ENCODE results near the gene ARG2.

DNA sequence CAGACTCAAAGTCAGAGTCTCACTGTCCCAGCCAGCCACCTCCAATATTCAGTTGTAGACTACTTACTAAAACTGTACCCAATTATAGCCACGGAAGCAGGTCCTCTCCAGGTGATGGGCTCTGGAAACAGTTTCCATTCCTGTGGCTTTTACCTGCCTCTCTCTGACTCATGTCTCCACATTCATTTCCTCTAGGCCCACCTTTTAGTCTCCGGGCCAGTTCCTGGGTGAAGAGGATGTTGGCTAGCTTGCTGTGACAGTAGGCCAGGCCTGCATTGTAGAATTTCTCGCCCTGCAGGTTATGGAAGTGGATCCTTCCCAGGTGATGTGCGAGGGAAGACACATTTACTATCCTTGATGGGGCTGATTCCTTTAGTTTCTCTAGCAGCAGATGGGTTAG is 70.3 kb downstream of the ARG2 start:
- no peak for TF ChIP-seq EZH2 (IDR thresholded peaks at IDR 0.05; ENCODE audit: borderline replicate concordance, insufficient read depth, low read depth, low read length, poor library complexity, severe bottlenecking)
- TF ChIP-seq, protein P1, sequence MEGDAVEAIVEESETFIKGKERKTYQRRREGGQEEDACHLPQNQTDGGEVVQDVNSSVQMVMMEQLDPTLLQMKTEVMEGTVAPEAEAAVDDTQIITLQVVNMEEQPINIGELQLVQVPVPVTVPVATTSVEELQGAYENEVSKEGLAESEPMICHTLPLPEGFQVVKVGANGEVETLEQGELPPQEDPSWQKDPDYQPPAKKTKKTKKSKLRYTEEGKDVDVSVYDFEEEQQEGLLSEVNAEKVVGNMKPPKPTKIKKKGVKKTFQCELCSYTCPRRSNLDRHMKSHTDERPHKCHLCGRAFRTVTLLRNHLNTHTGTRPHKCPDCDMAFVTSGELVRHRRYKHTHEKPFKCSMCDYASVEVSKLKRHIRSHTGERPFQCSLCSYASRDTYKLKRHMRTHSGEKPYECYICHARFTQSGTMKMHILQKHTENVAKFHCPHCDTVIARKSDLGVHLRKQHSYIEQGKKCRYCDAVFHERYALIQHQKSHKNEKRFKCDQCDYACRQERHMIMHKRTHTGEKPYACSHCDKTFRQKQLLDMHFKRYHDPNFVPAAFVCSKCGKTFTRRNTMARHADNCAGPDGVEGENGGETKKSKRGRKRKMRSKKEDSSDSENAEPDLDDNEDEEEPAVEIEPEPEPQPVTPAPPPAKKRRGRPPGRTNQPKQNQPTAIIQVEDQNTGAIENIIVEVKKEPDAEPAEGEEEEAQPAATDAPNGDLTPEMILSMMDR (IDR thresholded peaks at IDR 0.05): no peak

Measured in B cell (primary cell).